ENCODE measurements around the gene SGK1.

GRCh38 chr6:134201716-134202115 lies 116.2 kb downstream of the SGK1 start:
- TF ChIP-seq EZH2phosphoT487 (IDR thresholded peaks at IDR 0.05; ENCODE audit: low read depth): no peak
- TF ChIP-seq, protein P1, sequence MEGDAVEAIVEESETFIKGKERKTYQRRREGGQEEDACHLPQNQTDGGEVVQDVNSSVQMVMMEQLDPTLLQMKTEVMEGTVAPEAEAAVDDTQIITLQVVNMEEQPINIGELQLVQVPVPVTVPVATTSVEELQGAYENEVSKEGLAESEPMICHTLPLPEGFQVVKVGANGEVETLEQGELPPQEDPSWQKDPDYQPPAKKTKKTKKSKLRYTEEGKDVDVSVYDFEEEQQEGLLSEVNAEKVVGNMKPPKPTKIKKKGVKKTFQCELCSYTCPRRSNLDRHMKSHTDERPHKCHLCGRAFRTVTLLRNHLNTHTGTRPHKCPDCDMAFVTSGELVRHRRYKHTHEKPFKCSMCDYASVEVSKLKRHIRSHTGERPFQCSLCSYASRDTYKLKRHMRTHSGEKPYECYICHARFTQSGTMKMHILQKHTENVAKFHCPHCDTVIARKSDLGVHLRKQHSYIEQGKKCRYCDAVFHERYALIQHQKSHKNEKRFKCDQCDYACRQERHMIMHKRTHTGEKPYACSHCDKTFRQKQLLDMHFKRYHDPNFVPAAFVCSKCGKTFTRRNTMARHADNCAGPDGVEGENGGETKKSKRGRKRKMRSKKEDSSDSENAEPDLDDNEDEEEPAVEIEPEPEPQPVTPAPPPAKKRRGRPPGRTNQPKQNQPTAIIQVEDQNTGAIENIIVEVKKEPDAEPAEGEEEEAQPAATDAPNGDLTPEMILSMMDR (IDR thresholded peaks at IDR 0.05; ENCODE audit: low read depth, low read length): no peak
